CD4-positive, alpha-beta T cell treated with Interleukin-12 subunit alpha and Interleukin-12 subunit beta, for 1 hour (primary cell): Measurements from ENCODE around the gene KIF13A.
"Not testable (repeated sequence)": the region's sequence is repeated elsewhere in the genome, so short reads cannot be mapped to it uniquely, and the experiment has no call there.

ENCODE experiments used
- DNase-seq: peaks from one replicate; pipeline ENCODE4 v3.0.0-alpha.2; 2020

The KIF13A gene

DNA sequence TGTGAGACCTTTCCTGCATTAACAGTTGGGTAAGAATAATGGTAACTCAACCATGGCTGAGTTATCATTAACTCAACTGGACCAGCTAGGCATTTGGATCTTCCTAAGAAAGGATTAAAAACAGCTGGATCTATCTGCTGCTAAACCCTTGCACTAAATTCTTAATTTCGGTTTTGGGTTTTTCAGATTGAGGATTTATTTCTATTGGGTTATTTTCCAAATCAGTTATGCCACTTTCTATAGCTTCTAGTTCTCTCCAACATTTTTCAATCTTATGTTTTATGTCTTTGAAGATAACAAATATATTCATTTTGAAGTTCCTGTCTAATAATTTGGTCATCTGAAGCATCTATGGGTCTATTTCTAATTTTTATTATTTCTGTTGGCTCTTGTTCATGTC lies 92.5 kb downstream of the KIF13A start:
- DNase-seq, result no peak

DNA sequence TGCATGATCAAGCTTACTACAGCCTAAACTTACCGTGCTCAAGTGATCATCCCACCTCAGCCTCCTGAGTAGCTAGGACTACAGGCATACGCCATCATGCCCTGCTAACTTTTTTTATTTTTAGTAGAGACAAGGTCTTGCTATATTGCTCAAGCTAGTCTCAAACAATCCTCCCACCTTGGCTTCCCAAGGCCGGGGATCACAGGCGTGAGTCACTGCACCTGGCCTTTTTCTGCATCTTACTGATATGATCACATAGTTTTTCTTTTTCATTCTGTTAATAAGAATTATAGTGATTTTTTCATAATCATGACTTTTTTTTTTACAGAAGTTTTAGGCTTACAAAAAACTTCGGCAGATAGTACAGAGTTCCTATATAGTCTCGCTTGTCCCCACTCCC lies 93.2 kb downstream of the KIF13A start:
- DNase-seq, result no peak

DNA sequence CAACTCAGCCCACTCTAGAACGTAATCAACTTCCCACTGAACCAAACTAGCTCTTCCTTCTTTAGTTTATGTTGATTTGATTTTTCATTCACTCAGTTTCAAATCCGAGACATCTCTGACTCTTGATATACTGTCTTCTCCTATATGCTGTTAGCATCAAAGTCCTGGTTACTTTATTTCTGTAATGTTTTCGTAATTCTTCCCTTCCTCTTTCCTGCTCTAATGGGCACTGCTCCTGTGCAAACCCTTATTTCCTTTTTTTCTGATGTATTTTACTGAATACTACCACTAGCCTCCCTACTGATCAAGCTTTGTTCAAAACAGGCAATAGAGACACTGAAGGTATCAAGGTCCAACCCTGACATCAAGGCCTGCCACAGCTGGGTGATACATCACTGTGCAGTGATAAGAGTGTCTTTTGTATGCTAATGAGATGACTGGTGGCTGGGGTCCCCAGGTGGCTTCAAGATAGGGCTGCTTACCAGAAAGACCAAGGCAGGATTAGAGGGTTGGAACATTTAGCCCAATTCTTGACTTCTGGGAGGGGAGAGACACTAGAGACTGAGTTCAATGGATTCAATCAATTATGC lies 95.2 kb downstream of the KIF13A start:
- DNase-seq, result no peak

DNA sequence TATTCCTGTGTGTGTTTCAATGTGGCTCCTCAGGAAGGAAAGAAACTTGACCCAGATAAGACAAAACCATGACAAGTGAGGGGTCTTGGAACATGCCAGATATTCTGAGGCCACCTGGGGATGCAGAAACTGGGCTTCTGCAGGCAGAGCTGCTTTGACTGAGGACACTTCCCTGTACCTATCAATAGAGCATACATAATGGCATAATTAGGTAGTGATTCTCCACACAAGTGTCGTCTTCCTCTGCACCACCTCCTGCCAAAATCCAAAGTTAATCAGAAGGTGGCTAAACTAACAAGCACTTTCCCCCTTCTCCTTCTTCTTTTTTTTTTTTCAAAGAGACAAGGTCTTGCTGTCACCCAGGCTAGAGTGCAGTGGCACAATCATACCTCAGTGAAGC lies 97.1 kb downstream of the KIF13A start:
- DNase-seq, result no peak

DNA sequence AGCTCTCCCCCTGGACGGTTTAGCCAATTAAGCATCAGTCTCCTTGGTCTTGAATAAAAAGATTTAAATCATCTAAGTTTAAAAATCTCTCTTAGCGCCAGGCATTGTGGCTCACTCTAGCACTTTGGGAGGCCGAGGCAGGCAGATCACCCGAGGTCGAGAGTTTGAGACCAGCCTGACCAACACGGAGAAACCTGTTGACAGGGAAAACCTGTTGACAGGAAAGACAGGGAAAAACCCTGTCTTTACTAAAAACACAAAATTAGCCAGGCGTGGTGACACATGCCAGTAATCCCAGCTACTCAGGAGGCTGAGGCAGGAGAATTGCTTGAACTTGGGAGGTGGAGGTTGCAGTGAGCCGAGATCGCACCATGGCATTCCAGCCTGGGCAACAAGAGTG lies 97.7 kb downstream of the KIF13A start:
- not testable (repeated sequence) for DNase-seq

DNA sequence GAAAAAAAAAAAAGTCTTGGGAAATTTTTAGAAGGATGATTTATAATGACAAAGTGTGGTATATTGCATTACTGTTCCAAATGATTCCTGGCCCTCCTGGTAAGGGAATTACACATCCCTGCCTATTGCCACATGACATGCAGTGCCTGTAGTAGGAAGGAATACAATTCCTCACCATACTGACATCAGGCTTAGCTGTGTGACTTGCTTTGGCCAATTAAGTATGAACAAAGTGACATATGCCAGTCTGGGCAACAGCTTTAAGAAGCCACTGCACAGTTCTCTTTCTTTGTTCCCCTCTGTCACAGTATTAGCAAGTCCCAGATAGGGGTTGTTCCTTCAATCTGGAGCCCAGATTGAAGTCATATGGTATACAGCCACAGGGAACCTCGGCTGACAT lies 100.5 kb downstream of the KIF13A start:
- DNase-seq, result no peak

DNA sequence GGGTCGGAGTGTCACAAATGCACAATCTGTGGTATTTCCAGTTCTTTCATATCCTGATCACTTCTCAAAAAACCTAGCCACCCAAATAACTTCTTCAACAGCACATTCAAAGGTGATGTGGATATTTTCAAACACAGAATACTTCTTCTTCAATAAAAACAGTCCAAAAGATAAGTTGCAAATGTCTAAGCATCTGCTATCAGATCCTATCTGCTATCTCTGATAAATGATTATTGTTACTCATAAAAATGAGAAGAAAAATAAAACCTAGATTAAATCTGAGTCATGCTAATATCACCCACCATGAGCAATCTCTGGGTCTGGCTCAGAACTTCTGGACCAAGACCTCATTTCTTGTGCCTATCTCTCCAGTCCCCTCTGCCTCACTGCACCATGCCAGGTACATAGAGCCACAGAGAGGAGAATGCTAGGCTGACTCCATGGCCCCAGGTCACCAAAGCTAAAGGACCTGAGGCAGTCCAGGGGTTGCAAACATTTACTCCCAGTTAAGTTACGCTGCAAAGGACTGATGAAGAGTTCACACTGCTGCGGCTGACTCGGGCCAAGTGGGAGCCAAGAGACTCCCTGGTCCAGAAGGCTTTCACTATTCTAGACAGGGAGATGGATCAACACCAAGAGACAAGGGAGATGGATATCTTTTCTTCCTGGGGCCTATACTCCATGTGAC lies 101.4 kb downstream of the KIF13A start:
- no peak for DNase-seq

DNA sequence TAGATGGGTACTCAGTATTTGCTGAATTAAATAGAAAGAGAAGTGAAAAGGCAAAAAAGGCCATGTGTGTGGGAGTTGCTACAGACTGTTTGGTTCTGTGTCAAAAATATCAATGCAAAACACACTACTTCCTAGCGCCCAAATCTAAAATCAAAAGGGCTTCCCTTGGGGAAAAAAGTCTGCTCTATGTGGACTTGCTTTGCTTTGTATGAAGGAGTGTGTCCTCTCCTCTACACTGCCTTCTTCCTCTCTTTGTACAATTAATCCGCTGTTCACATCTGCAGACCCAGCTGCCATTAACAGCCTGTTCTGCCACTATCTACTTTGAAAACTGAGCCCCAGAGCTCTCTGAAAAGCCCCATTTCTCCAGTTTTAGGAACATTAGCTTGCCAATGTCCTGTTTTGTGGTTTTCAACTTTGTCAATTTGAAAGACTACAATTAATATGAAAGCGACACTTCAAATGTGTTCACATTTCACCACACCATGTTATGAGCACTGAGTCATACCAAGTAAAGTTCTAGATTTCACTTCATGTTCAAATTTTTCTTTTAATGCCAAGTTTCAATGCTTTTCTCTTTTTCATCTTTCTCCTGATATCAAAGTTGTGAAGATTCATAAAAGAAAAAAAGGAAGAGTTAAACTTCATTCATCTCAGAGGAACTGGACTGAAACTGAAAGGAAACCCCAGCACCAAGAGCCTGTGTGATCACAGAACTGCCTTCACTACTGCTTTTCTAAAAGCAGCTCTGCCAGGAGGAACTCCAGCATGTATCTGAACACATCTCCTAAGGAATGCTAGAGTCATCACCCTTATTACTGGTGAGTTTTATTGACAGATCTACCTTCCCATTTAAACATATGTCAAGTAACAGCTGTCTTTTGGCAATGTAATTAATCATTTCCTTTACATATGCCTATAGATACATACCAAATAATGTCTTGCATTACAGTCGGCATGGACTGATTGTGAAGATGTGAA lies 102.6 kb downstream of the KIF13A start:
- no peak for DNase-seq

DNA sequence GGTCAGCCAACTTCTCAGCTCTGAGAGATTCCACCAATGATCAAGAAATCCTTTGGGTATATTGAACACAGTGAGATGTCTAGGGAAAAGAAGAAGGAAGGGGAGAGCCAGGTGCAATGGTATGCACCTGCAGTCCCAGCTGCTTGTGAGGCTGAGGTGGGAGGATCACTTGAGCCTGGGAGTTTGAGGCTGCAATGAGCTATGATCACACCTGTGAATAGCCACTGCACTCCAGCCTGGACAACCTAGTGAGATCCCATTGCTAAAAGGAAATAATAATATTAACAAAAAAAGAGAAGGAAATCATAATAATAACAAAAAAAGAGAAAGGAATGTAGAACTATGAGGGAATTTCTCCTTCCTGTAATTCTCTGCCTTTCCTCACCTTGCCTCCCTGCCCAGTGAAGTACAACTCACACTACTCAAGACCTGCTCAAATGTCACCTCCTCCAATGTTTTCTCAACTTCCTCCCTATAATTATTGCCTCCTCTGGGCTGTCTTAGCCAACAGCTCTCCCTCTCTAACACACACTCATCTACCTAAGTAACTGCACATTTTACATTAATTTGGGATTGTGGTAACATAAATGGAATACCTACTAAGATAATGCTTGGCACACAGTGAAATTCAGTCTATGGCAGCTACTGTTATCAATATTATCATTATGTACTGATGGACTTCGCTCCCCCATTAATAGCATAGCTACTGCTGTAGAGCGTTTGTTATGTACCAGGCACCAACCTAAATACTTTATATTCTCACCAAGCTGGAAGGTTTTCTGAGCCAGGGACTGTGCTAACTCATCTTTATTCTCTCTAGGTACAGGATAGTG lies 103.6 kb downstream of the KIF13A start:
- no peak for DNase-seq

DNA sequence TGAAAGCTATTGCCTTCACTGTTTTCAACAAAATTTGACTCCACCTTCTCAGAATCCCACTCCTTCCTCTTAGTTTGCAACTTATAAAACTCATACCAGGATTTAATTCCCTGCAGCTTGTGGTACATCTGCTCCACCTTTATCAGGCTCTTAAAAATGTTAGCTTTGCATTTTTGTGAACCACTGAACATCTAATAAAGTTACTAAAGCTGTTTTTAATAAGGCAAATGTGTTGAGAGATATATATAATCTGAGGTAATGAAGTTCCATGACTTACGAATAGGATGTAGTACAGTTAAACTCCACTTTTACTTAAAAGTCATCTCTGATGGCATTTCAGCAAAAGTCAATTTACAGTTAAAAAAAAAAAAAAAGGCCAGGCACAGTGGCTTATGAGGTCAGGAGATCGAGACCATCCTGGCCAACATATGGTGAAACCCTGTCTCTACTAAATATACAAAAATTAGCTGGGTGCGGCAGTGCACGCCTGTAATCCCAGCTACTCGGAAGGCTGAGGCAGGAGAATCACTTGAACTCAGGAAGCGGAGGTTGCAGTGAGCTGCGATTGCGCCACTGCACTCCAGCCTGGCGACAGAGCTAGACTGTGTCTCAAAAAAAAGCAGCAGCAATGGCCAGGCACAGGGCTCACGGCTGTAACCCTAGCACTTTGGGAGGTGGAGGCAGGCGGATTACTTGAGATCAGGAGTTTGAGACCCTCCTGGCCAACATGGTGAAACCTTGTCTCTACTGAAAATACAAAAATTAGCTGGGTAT lies 106.2 kb downstream of the KIF13A start:
- DNase-seq, result no peak

DNA sequence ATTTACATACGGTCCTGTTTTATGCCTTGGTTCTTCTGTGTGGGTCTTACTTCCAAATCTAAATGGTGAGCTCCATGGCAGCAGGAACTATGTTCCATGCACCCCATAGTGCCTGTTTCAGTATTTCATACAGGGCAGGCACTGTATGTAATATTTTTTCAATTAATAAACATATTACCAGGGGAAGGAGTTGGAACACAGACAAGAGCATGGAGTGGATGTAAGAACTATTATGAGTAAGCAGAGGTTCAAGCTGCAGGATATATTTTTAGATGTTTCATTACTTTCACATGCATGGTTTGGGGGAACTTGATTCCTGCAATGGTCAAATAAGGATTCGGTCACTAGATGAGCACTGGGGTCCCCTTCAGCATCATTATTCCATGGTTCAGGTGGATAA lies 108.3 kb downstream of the KIF13A start:
- DNase-seq, result no peak

DNA sequence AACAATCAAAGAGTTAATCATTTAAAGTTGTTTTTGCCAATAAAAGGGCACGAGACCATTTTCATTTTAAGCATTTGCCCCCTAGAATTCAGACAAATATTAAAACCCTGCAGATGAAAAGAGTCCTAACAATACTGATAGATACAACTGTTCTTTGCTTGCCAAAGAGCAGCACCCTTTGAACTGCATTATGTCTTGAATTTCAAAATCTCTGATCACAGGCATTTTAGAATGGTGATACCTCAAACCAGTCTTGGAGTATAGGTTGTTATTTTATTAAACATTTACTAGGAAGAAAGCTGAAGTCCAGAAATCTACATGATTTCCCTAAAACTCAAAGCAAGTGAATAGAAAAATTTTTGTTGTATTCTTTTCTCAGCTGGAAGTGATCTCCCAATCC lies 108.7 kb downstream of the KIF13A start:
- DNase-seq, result no peak

DNA sequence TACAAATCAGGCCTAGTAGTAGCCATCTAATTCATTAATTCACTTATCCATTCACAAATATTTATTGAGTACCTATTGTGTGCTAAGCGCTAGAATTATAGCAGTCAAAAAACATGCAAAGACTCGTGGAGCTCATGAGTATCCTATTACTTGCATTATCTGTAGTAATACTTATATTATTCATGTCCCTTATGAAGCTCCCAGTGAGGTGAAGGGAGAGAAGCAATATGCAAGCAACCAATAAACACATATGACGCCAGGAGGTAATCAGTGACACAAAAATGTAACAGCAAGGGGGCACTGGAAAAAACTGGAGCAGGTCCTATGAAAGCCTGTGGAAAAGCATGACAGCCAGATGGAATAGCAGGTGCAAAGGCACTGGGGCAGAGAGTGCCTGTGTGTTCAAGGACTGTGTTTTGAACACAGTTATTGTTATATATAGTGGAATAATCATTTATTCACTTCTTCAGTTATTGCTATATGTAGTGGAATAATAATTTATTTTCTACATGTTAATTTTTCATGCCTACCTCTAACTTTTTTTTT lies 109.5 kb downstream of the KIF13A start:
- DNase-seq, result no peak

DNA sequence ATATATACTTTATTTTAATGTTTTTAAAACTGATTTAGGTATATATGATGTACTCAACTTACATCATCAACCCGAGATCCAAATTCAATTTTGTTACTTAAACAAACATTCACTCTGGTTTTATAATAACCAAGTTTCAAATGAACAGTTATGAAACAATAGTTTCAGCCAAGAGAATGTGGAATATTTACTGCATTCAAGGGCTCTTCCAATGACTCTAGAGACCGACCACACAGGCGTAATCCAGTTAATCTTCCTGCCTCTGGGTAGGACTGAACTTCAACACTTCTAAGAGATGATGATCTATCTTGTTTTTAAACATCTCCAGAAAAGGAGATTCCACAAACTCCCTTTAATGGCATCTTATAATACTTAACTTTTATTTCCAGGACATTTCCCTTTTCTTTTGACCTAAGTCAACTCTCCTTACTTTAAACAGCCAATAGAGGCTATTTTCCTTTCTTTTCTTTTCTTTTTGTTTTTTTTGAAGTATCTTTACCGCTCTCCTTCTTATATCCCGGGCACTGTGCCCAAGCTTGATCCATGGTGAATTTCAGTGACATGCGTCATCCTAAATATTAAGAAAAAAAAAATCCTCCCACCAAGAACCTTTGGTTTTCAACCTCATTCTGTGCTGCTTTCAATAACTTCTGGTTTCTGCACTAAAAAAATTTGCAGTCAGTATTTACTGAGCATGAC lies 110.1 kb downstream of the KIF13A start:
- DNase-seq, result no peak

DNA sequence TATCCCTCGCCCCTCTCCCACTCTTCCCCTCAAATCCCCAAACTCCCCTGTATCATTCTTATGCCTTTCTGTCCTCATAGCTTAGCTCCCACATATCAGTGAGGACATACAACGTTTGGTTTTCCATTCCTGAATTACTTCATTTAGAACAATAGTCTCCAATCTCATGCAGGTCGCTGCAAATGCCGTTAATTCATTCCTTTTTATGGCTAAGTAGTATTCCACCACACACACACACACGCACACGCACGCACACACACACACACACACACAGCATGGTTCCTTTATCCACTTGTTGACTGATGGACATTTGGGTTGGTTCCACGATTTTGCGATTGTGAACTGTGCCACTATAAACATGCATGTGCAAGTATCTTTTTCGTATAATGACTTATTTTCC lies 112.7 kb downstream of the KIF13A start:
- no peak for DNase-seq

DNA sequence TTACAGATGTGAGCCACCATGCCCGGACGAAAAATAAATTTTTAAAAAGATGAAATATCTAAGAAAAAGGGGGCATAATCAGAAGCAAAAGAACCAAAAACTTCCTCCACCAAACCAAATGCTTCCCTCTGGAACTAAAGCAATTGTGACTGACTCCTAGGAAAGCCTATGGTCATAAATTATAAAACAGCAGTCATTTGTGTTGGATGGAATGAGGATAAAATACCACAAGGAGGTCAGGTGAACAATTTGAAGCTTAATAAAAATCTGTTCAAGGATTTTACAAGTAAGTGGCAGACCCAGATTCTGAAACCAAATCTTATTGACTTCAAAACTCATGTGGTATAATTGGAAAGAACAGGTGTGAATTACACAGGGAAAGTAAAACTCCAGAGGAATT lies 114.5 kb downstream of the KIF13A start:
- no peak for DNase-seq

DNA sequence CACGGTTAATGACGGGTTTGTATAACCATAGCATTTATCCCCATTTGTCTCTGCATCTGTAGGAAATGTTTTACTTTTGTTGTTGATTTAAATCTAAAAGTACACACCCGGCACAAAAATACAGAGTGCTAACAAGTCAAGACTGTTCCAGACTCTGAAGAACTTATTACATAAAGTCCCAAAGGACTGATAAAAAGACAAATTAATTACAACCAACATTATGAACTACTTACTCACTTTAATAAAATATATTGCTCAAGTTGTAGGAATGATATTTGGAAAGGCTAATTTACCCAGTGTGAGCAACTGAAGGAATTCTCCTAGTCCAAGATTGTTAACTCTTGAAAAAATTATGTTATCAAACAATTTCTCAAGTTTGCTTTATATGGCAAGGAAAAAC lies 115.6 kb downstream of the KIF13A start:
- DNase-seq, result no peak

DNA sequence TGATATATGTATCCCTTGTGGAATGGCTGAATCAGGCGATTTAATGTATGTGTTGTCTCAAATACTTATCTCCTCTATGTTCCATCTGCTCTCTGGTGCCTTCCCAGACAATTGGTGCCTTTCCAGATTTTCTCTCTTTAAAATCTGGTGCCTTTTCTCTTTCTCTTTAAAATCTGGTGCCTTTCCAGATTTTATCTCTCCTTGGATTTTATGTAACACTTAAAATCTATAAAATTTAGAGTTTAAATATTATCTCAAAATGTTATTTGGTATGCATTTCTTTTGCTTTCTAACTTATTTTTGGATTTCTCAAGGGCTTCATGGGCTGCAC lies 116.3 kb downstream of the KIF13A start:
- no peak for DNase-seq

DNA sequence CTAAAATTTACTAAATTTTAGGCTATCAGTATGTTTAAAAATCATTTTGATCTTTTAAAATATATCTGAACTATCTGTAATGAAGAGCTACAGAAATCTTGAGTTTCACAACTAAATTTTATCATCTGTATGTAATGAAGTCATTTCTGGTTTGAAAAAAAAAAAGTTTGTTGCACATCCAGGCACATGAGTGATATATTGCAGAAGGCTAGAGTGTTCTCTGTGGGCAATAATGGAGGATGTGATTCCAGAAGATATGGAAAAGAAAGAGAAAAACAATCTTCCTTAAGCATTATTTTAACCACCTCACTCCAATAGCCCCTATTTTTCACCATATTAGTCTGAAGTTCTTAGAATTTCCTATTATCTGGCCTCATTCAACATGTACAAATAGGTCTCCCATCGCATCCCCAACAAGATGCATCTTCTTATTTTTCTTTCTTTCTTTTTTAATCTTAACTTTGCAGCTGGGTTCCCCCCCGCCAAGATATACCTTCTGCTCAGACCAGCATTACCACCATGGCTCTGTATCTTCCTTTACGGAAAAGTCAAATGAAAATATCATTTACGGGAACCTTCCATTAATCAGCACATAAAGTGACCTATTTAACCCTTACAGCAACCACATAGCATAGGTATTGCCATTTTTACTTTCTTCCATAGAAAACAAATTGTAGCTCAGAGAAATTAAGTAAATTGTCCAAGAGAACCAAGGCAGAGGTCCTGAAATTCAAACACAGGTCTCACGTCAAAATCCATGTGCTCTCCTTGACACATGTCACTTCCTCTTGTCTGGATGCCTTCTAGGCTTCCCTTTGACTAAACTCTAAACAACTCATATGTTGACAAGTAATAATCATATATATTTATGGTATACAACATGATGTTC lies 116.9 kb downstream of the KIF13A start:
- no peak for DNase-seq

DNA sequence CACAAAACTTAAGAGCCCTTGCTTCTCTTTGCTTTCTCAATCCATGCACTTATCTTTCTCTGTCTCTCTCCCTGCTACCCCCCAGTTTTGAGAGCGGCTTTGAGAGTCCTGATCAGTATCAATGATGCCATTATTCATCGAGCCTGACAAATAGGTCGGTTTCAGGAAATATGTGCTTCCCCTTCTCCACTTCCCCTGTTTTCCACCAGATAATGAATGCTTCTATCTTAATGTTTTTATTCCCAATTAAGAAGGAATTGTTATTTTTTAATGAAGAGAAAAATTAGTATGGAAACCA lies 117.7 kb downstream of the KIF13A start:
- DNase-seq, result no peak
